Trophoblast cell (in vitro differentiated cells and primary cell): ENCODE measurements around the gene GALNT6.
A peak's percentile ranks its signal among the peaks of the same experiment; 100 is the strongest.

Source experiments
- DNase-seq, 2 donors: peaks; one replicate each; pipeline ENCODE4 v3.0.0-alpha.2; 2016
- H2AFZ ChIP-seq: 2 replicates; pipeline ENCODE4 v1.6.1; 2013; ENCODE audit warnings: low read length, moderate library complexity, mild to moderate bottlenecking; ENCODE audit not compliant: insufficient read depth, poor library complexity
- H2AK5ac ChIP-seq: 2 replicates; pipeline ENCODE4 v1.6.1; 2013; ENCODE audit warnings: mild to moderate bottlenecking, low read length
- H2BK120ac ChIP-seq: 2 replicates; pipeline ENCODE4 v1.6.1; 2013; ENCODE audit warnings: low read length, mild to moderate bottlenecking, moderate library complexity; ENCODE audit not compliant: insufficient read depth, poor library complexity
- H2BK12ac ChIP-seq: 2 replicates; pipeline ENCODE4 v1.6.1; 2013; ENCODE audit warnings: mild to moderate bottlenecking, low read length, moderate library complexity
- H2BK5ac ChIP-seq: 2 replicates; pipeline ENCODE4 v1.6.1; 2013; ENCODE audit warnings: low read length, low read depth, moderate library complexity, mild to moderate bottlenecking; ENCODE audit not compliant: poor library complexity
- H3K14ac ChIP-seq: 2 replicates; pipeline ENCODE4 v1.6.1; 2013; ENCODE audit warnings: mild to moderate bottlenecking, low read length
- H3K18ac ChIP-seq: 2 replicates; pipeline ENCODE4 v1.6.1; 2013; ENCODE audit warnings: mild to moderate bottlenecking, low read length
- H3K23ac ChIP-seq: 2 replicates; pipeline ENCODE4 v1.6.1; 2013; ENCODE audit warnings: low read length
- H3K27ac ChIP-seq: 2 replicates; pipeline ENCODE4 v1.5.1; 2013; ENCODE audit warnings: low read depth, mild to moderate bottlenecking, inconsistent platforms, low read length, moderate library complexity
- H3K27me3 ChIP-seq: 2 replicates; pipeline ENCODE4 v1.6.1; 2013; ENCODE audit warnings: inconsistent platforms, mild to moderate bottlenecking, low read length, moderate library complexity; ENCODE audit not compliant: insufficient read depth
- H3K36me3 ChIP-seq, 2 experiments: 1 replicate in 1 of 2; 2 replicates in 1 of 2; pipeline ENCODE4 v1.6.1; 2013; ENCODE audit warnings: low read length in 2 of 2, mild to moderate bottlenecking in 2 of 2, moderate library complexity in 1 of 2; ENCODE audit not compliant: insufficient read depth in 2 of 2, control insufficient read depth in 1 of 2
- H3K4ac ChIP-seq: 2 replicates; pipeline ENCODE4 v1.6.1; 2013; ENCODE audit warnings: low read depth, mild to moderate bottlenecking, low read length, moderate library complexity
- H3K4me1 ChIP-seq, 2 experiments: 1 replicate in 1 of 2; 2 replicates in 1 of 2; pipeline ENCODE4 v1.6.1; 2013; ENCODE audit warnings: low read length in 2 of 2, mild to moderate bottlenecking in 2 of 2, moderate library complexity in 1 of 2; ENCODE audit not compliant: insufficient read depth in 2 of 2, control insufficient read depth in 1 of 2
- H3K4me2 ChIP-seq: 2 replicates; pipeline ENCODE4 v1.6.1; 2013; ENCODE audit warnings: inconsistent platforms, mild to moderate bottlenecking, low read length, moderate library complexity
- H3K4me3 ChIP-seq: 2 replicates; pipeline ENCODE4 v1.5.1; 2013; ENCODE audit warnings: mild to moderate bottlenecking, low read depth, low read length, inconsistent platforms
- H3K79me1 ChIP-seq: one replicate; pipeline ENCODE4 v1.6.1; 2013; ENCODE audit warnings: low read length
- H3K79me2 ChIP-seq: 2 replicates; pipeline ENCODE4 v1.6.1; 2013; ENCODE audit warnings: low read length, mild to moderate bottlenecking; ENCODE audit not compliant: control insufficient read depth, insufficient read depth, poor library complexity
- H3K9ac ChIP-seq: 2 replicates; pipeline ENCODE4 v1.6.1; 2013; ENCODE audit warnings: mild to moderate bottlenecking, low read length
- H3K9me3 ChIP-seq: 2 replicates; pipeline ENCODE4 v1.6.1; 2013; ENCODE audit warnings: low read depth, mild to moderate bottlenecking, control low read depth, inconsistent platforms, low read length; ENCODE audit not compliant: insufficient read depth
- H4K12ac ChIP-seq: 2 replicates; pipeline ENCODE4 v1.6.1; 2013; ENCODE audit warnings: low read depth, mild to moderate bottlenecking, low read length, moderate library complexity
- H4K8ac ChIP-seq: 2 replicates; pipeline ENCODE4 v1.6.1; 2013; ENCODE audit warnings: low read depth, mild to moderate bottlenecking, low read length, moderate library complexity
- H4K91ac ChIP-seq: one replicate; pipeline ENCODE4 v1.6.1; 2013; ENCODE audit warnings: low read depth, mild to moderate bottlenecking, low read length, moderate library complexity
- WGBS: extraction: QIAGEN DNeasy Blood & Tissue Kit; methylation state at CpG from one replicate; pipeline ENCODE4 v1.1.7; 2013; ENCODE audit warnings: missing lambda C conversion rate; ENCODE audit not compliant: insufficient read length, insufficient coverage; ENCODE audit errors: extremely low coverage; 5-methylcytosine and 5-hydroxymethylcytosine counted together

Gene GALNT6

GRCh38 chr12:51361161-51362016 lies 29.8 kb downstream of the GALNT6 start:
- H3K14ac ChIP-seq, result no peak overlapping the region
- no peak overlapping the region for H4K8ac ChIP-seq
- H3K4me1 ChIP-seq, result peaks cover 21 to 25% of the 10 kb centered on the region in 2 experiments
- no peak overlapping the region for H2BK12ac ChIP-seq
- no peak overlapping the region for H2BK120ac ChIP-seq
- H3K23ac ChIP-seq, result no peak overlapping the region
- H4K91ac ChIP-seq, result no peak overlapping the region
- H3K36me3 ChIP-seq, result peaks cover 73 to 85% of the 10 kb centered on the region in 2 experiments
- H2AFZ ChIP-seq, result no peak overlapping the region
- no peaks in the 10 kb centered on the region for H3K79me2 ChIP-seq
- H3K9ac ChIP-seq, result no peak overlapping the region
- no peak for DNase-seq
- H3K9me3 ChIP-seq, result peaks cover 1% of the 10 kb centered on the region
- peaks cover 8% of the 10 kb centered on the region for H3K79me1 ChIP-seq
- H4K12ac ChIP-seq, result no peak overlapping the region
- no CpG with 5 or more reads among the region's 8 CpGs for WGBS
- no peak overlapping the region for H2BK5ac ChIP-seq
- no peak overlapping the region for H3K4me2 ChIP-seq
- no peak overlapping the region for H3K27ac ChIP-seq
- H2AK5ac ChIP-seq, result no peak overlapping the region
- H3K4me3 ChIP-seq, result no peak overlapping the region
- no peak overlapping the region for H3K4ac ChIP-seq
- no peak overlapping the region for H3K18ac ChIP-seq
- H3K27me3 ChIP-seq, result no peaks in the 10 kb centered on the region

- no peak overlapping the region for H4K12ac ChIP-seq
- no peak overlapping the region for H2BK12ac ChIP-seq
- H3K14ac ChIP-seq, result no peak overlapping the region
- H3K27ac ChIP-seq, result no peak overlapping the region
- no peaks in the 10 kb centered on the region for H3K79me2 ChIP-seq
- H3K4me2 ChIP-seq, result no peak overlapping the region
- H3K36me3 ChIP-seq, result peaks cover 73 to 82% of the 10 kb centered on the region in 2 experiments
- H4K91ac ChIP-seq, result no peak overlapping the region
- peaks cover 8% of the 10 kb centered on the region for H3K79me1 ChIP-seq
- H3K9ac ChIP-seq, result no peak overlapping the region
- H3K23ac ChIP-seq, result no peak overlapping the region
- H3K4ac ChIP-seq, result no peak overlapping the region
- no peak overlapping the region for H4K8ac ChIP-seq
- H3K9me3 ChIP-seq, result peaks cover 1% of the 10 kb centered on the region
- no CpG with 5 or more reads among the region's 2 CpGs for WGBS
- H2AFZ ChIP-seq, result no peak overlapping the region
- H3K4me3 ChIP-seq, result no peak overlapping the region
- H3K4me1 ChIP-seq, result peaks cover 21 to 25% of the 10 kb centered on the region in 2 experiments
- H3K27me3 ChIP-seq, result no peaks in the 10 kb centered on the region
- no peak overlapping the region for H2BK5ac ChIP-seq
- H2AK5ac ChIP-seq, result no peak overlapping the region
- no peak for DNase-seq
- no peak overlapping the region for H3K18ac ChIP-seq
- no peak overlapping the region for H2BK120ac ChIP-seq
These were observed 30.9 kb downstream of the GALNT6 start for GRCh38 chr12:51360315-51360714.

- H3K27me3 ChIP-seq, result no peaks in the 10 kb centered on the region
- H3K4me3 ChIP-seq, result no peak overlapping the region
- no peak overlapping the region for H2BK12ac ChIP-seq
- H3K36me3 ChIP-seq, result peaks cover 72 to 82% of the 10 kb centered on the region in 2 experiments
- H3K4ac ChIP-seq, result no peak overlapping the region
- no peak overlapping the region for H3K18ac ChIP-seq
- H3K4me2 ChIP-seq, result no peak overlapping the region
- peaks cover 8% of the 10 kb centered on the region for H3K79me1 ChIP-seq
- H2BK120ac ChIP-seq, result no peak overlapping the region
- H4K8ac ChIP-seq, result no peak overlapping the region
- no peak overlapping the region for H3K27ac ChIP-seq
- H4K91ac ChIP-seq, result no peak overlapping the region
- H3K79me2 ChIP-seq, result no peaks in the 10 kb centered on the region
- H3K9ac ChIP-seq, result no peak overlapping the region
- H3K23ac ChIP-seq, result no peak overlapping the region
- DNase-seq, result no peak
- no peak overlapping the region for H2AK5ac ChIP-seq
- WGBS, result no CpG with 5 or more reads among the region's 4 CpGs
- no peak overlapping the region for H3K14ac ChIP-seq
- H2BK5ac ChIP-seq, result no peak overlapping the region
- no peak overlapping the region for H4K12ac ChIP-seq
- H2AFZ ChIP-seq, result no peak overlapping the region
- H3K9me3 ChIP-seq, result peaks cover 1% of the 10 kb centered on the region
- peaks cover 21 to 25% of the 10 kb centered on the region in 2 experiments for H3K4me1 ChIP-seq
These were observed 31.4 kb downstream of the GALNT6 start for GRCh38 chr12:51359851-51360250.

DNA sequence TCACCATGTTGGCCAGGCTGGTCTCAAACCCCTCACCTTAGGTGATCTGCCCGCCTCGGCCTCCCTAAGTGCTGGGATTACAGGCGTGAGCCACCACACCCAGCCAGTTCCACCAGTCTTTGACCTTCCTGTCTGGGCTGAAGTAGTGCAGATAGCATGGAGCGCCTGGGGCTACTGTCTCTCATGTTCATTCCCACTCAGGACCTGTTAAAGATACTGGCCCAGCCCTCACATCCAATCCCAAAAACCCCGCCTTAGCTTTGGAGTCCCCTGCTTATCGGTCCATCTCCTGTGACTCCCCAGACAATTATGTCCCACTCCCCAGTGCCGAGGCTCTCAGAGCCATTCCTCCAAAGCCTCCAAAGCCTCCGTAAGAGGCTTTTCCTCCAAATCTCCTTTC lies 32.7 kb downstream of the GALNT6 start:
- Histone ChIP-seq H4K12ac (no peak overlapping the region), H4K91ac (no peak overlapping the region), H4K8ac (no peak overlapping the region)

More for the DNA sequence above, 32.7 kb downstream of the GALNT6 start:
- H3K79me2 ChIP-seq, result no peaks in the 10 kb centered on the region
- no peak overlapping the region for H3K27ac ChIP-seq
- H2BK5ac ChIP-seq, result no peak overlapping the region
- peak; percentile 87 to 88 for DNase-seq
- no peak overlapping the region for H2BK12ac ChIP-seq
- no peaks in the 10 kb centered on the region for H3K27me3 ChIP-seq
- no peak overlapping the region for H3K4ac ChIP-seq
- no peak overlapping the region for H3K23ac ChIP-seq
- H3K18ac ChIP-seq, result no peak overlapping the region
- no peaks in the 10 kb centered on the region for H3K9me3 ChIP-seq
- H3K9ac ChIP-seq, result no peak overlapping the region
- peaks cover 14 to 18% of the 10 kb centered on the region in 2 experiments for H3K4me1 ChIP-seq
- WGBS, result no CpG with 5 or more reads among the region's 8 CpGs
- no peak overlapping the region for H2AK5ac ChIP-seq
- H3K4me3 ChIP-seq, result no peak overlapping the region
- peaks cover 5% of the 10 kb centered on the region for H3K79me1 ChIP-seq
- H2BK120ac ChIP-seq, result no peak overlapping the region
- H3K36me3 ChIP-seq, result peaks cover 74 to 85% of the 10 kb centered on the region in 2 experiments
- no peak overlapping the region for H3K4me2 ChIP-seq
- no peak overlapping the region for H2AFZ ChIP-seq
- no peak overlapping the region for H3K14ac ChIP-seq
